K562 (cell line): ENCODE results near the gene PIP5K1B. TPM values are rescaled to one million over a fixed set of nuclear protein-coding genes. Genes with fewer than 3 reads are reported as not detected.

Source experiments
- CBFA2T2 ChIP-seq: fragments of 450-650 bp; conservative IDR thresholded peaks from 2 replicates; pipeline ENCODE4 v1.6.1; 2017; ENCODE audit warnings: mild to moderate bottlenecking
- CCNT2 ChIP-seq: IDR thresholded peaks from 2 replicates; pipeline ENCODE4 v1.6.1; 2011; ENCODE audit warnings: borderline replicate concordance, low read depth, mild to moderate bottlenecking, moderate library complexity, mixed read lengths, low read length; ENCODE audit not compliant: insufficient read length; ENCODE audit errors: extremely low read depth
- CHD2 ChIP-seq: IDR thresholded peaks from 2 replicates; pipeline ENCODE4 v1.6.1; 2011; ENCODE audit warnings: low read depth, low read length
- CREB5 ChIP-seq: fragments of 250-450 bp; sonication (Bioruptor Pico); IDR thresholded peaks from 2 replicates; pipeline ENCODE4 v1.5.0; 2020; ENCODE audit warnings: mild to moderate bottlenecking
- E2F4 ChIP-seq: sonication (generic); formaldehyde crosslinking; IDR thresholded peaks from 2 replicates; pipeline ENCODE4 v1.8.0; 2022; ENCODE audit warnings: mild to moderate bottlenecking, low read depth, missing genetic modification reagents
- ESRRA ChIP-seq: fragments of 450-650 bp; IDR thresholded peaks from 2 replicates; pipeline ENCODE4 v1.6.1; 2014; ENCODE audit warnings: low read depth, mild to moderate bottlenecking, moderate library complexity, borderline replicate concordance
- HINFP ChIP-seq: fragments of 450-650 bp; conservative IDR thresholded peaks from 2 replicates; pipeline ENCODE4 v1.6.1; 2016; ENCODE audit warnings: missing genetic modification characterization, low read depth, mild to moderate bottlenecking, control low read depth, missing compliant biosample characterization
- IRF9 ChIP-seq: fragments of 450-650 bp; IDR thresholded peaks from 2 replicates; pipeline ENCODE4 v1.6.1; 2016; ENCODE audit warnings: missing biosample characterization, missing genetic modification characterization
- KDM1A ChIP-seq, 2 experiments: fragments of 450-650 bp; IDR thresholded peaks; 2 replicates each; pipeline ENCODE4 v1.6.1; 2016; ENCODE audit warnings: mild to moderate bottlenecking in 2 of 2
- KHSRP ChIP-seq: fragments of 450-650 bp; IDR thresholded peaks from 2 replicates; pipeline ENCODE4 v1.6.1; 2017
- NFE2 ChIP-seq: IDR thresholded peaks from 2 replicates; pipeline ENCODE4 v1.6.1; 2014; ENCODE audit warnings: antibody characterized with exemption, low read depth
- THAP12 ChIP-seq: fragments of 250-450 bp; sonication (Bioruptor Pico); IDR thresholded peaks from 2 replicates; pipeline ENCODE4 v1.9.0; 2021; ENCODE audit warnings: mild to moderate bottlenecking, inconsistent platforms
- ZBTB12 ChIP-seq: fragments of 250-450 bp; sonication (Bioruptor Pico); IDR thresholded peaks from 2 replicates; pipeline ENCODE4 v1.4.0; 2020
- ZNF134 ChIP-seq: fragments of 250-450 bp; sonication (Bioruptor Pico); conservative IDR thresholded peaks from 2 replicates; pipeline ENCODE4 v1.4.0; 2020
- ZNF740 ChIP-seq, 3 experiments: fragments of 200-800 bp in 1 of 3; sonication (Bioruptor generic) in 1 of 3; sonication (generic) in 1 of 3; formaldehyde crosslinking in 1 of 3; IDR thresholded peaks; 2 replicates each; pipeline versions ENCODE4 v1.6.1 to v1.8.0; 2016 to 2022; ENCODE audit warnings: mild to moderate bottlenecking in 2 of 3, missing compliant biosample characterization in 2 of 3, missing genetic modification characterization in 2 of 3, missing genetic modification reagents in 1 of 3
- ZZZ3 ChIP-seq: fragments of 450-650 bp; IDR thresholded peaks from 2 replicates; pipeline ENCODE4 v1.6.1; 2016; ENCODE audit warnings: antibody characterized with exemption, mild to moderate bottlenecking, moderate library complexity
- polyA plus RNA-seq, 8 experiments: library from polyadenylated mRNA; depleted of rRNA in 4 of 8; stranded (reverse) in 5 of 8; unstranded in 3 of 8; fragments of >200 nt; fragmentation: Nextera tagmentation in 2 of 8; fragmentation: Illumina TruSeq in 1 of 8; extraction: Ambion mirVana in 2 of 8; extraction: Trizol in 1 of 8; gene quantifications; 2 replicates each; pipeline versions ENCODE4 v1.2.1 to v1.2.3, GENCODE V29; 2011 to 2014; ENCODE audit warnings: inconsistent platforms in 1 of 8, missing spikeins in 1 of 8
- total RNA-seq, 7 experiments: library from RNA; depleted of rRNA in 6 of 7; stranded (reverse); fragments of >200 nt in 6 of 7; fragmentation: Illumina TruSeq in 2 of 7; extraction: Trizol in 2 of 7; gene quantifications; 2 replicates each; pipeline versions ENCODE4 v1.2.1 to v1.2.3, GENCODE V29; 2011 to 2021; ENCODE audit warnings: low replicate concordance in 1 of 7

Gene PIP5K1B
- total and polyA plus RNA-seq, 9 of the 15 experiments (the other 6 are each of a cell fraction or from before 2014, with no cell fraction given) = 3.1 to 12.9 (median 7.4) TPM

GRCh38 chr9:68961587-68961986, 256.5 kb downstream of the PIP5K1B start (continued):
- no peak for TF ChIP-seq IRF9 (tag)
- no peak for TF ChIP-seq ZBTB12
- TF ChIP-seq CCNT2 = no peak
- TF ChIP-seq CREB5 (CRISPR knock-in tag) = no peak
- peak; percentile 63 to 69 for TF ChIP-seq KDM1A (IDR thresholded peaks at IDR 0.05)
- TF ChIP-seq ZNF134 (CRISPR knock-in tag) = no peak
- peak; percentile 68 for TF ChIP-seq CBFA2T2
- TF ChIP-seq KHSRP = no peak
- TF ChIP-seq NFE2 = peak; percentile 24; the same call in 1 of the 2 replicates
- no peak for TF ChIP-seq THAP12
- TF ChIP-seq ZZZ3 = no peak
- no peak for TF ChIP-seq HINFP (tag)
- TF ChIP-seq E2F4 (CRISPR knock-in tag) = no peak
- TF ChIP-seq ZNF740 (CRISPR knock-in tag; IDR thresholded peaks at IDR 0.05) = no peak
- no peak for TF ChIP-seq ZNF740 (tag; IDR thresholded peaks at IDR 0.05)
- no peak for TF ChIP-seq CHD2
- TF ChIP-seq ESRRA = no peak
